Measurements from ENCODE around the gene COL4A2.
"Not testable (repeated sequence)": the region's sequence is repeated elsewhere in the genome, so short reads cannot be mapped to it uniquely, and the experiment has no call there.

The COL4A2 gene

GRCh38 chr13:110438776-110439175, 131.7 kb downstream of the COL4A2 start:
- no peak for DNase-seq (ENCODE audit: low read depth in 2 of 2)

GRCh38 chr13:110440946-110441731, 134.1 kb downstream of the COL4A2 start:
- DNase-seq (ENCODE audit: low read depth in 2 of 2) = no peak

GRCh38 chr13:110442930-110443621, 136.0 kb downstream of the COL4A2 start:
- DNase-seq (ENCODE audit: low read depth in 2 of 2) = no peak

GRCh38 chr13:110443622-110444225, 136.6 kb downstream of the COL4A2 start:
- no peak for DNase-seq (ENCODE audit: low read depth in 2 of 2)

- no peak for DNase-seq (ENCODE audit: low read depth in 2 of 2)
These were observed 137.2 kb downstream of the COL4A2 start for GRCh38 chr13:110444226-110444653.

GRCh38 chr13:110445183-110445582, 138.1 kb downstream of the COL4A2 start:
- DNase-seq (ENCODE audit: low read depth in 2 of 2) = no peak

- no peak for DNase-seq (ENCODE audit: low read depth in 2 of 2)
These were observed 138.9 kb downstream of the COL4A2 start for GRCh38 chr13:110445722-110446574.

GRCh38 chr13:110446575-110446890, 139.4 kb downstream of the COL4A2 start:
- no peak for DNase-seq (ENCODE audit: low read depth in 2 of 2)

- no peak for DNase-seq (ENCODE audit: low read depth in 2 of 2)
These were observed 140.0 kb downstream of the COL4A2 start for GRCh38 chr13:110447058-110447511.

- DNase-seq (ENCODE audit: low read depth in 2 of 2) = no peak
These were observed 140.7 kb downstream of the COL4A2 start for GRCh38 chr13:110447801-110448200.

GRCh38 chr13:110448230-110448629, 141.1 kb downstream of the COL4A2 start:
- DNase-seq (ENCODE audit: low read depth in 2 of 2) = no peak

GRCh38 chr13:110448677-110449076, 141.6 kb downstream of the COL4A2 start:
- DNase-seq (ENCODE audit: low read depth in 2 of 2) = no peak

GRCh38 chr13:110449219-110450015, 142.3 kb downstream of the COL4A2 start:
- no peak for DNase-seq (ENCODE audit: low read depth in 2 of 2)

GRCh38 chr13:110450016-110450900, 143.2 kb downstream of the COL4A2 start:
- DNase-seq (ENCODE audit: low read depth in 2 of 2) = no peak

- no peak for DNase-seq (ENCODE audit: low read depth in 2 of 2)
These were observed 144.1 kb downstream of the COL4A2 start for GRCh38 chr13:110450941-110451730.

- not testable (repeated sequence) for DNase-seq (ENCODE audit: low read depth in 2 of 2)
These were observed 146.0 kb downstream of the COL4A2 start for GRCh38 chr13:110453091-110453490.

- DNase-seq (ENCODE audit: low read depth in 2 of 2) = no peak
These were observed 146.7 kb downstream of the COL4A2 start for GRCh38 chr13:110453797-110454196.

GRCh38 chr13:110454227-110454859, 147.3 kb downstream of the COL4A2 start:
- DNase-seq (ENCODE audit: low read depth in 2 of 2) = no peak

- no peak for DNase-seq (ENCODE audit: low read depth in 2 of 2)
These were observed 147.9 kb downstream of the COL4A2 start for GRCh38 chr13:110454956-110455355.
